ENCODE data around the gene KCNA1. TPM values are rescaled to one million over a fixed set of nuclear protein-coding genes. Genes with fewer than 3 reads are reported as not detected.
A peak's percentile ranks its signal among the peaks of the same experiment; 100 is the strongest.

The KCNA1 gene
- total and polyA plus RNA-seq, 2 experiments from 2014 or later, result 0.18 TPM; not detected in 1

- Histone ChIP-seq H3K9me3 (ENCODE audit: low read depth) (no peaks in the 10 kb centered on the region), H3K27ac (peak overlapping the region; percentile 45), H3K4me1 (ENCODE audit: low read depth) (peaks cover 31% of the 10 kb centered on the region), H3K36me3 (no peaks in the 10 kb centered on the region), H3K27me3 (no peaks in the 10 kb centered on the region), H3K4me3 (no peak overlapping the region)
- no peak for DNase-seq (ENCODE audit: low read depth in 1 of 2, low spot score in 1 of 2)
- no peak for TF ChIP-seq CTCF (IDR thresholded peaks at IDR 0.05; ENCODE audit: low read depth, low read length)
These were observed 50.3 kb downstream of the KCNA1 start for GRCh38 chr12:4960030-4960429.

- no peaks in the 10 kb centered on the region for H3K9me3 ChIP-seq (ENCODE audit: low read depth)
- no peak overlapping the region for H3K4me3 ChIP-seq
- peak in 1 of 2 donors; percentile 51 for DNase-seq (ENCODE audit: low read depth in 1 of 2, low spot score in 1 of 2)
- no peaks in the 10 kb centered on the region for H3K27me3 ChIP-seq
- peaks cover 31% of the 10 kb centered on the region for H3K4me1 ChIP-seq (ENCODE audit: low read depth)
- TF ChIP-seq CTCF (IDR thresholded peaks at IDR 0.05; ENCODE audit: low read depth, low read length), result no peak
- no peaks in the 10 kb centered on the region for H3K36me3 ChIP-seq
- peak overlapping the region; percentile 45 for H3K27ac ChIP-seq
These were observed 50.8 kb downstream of the KCNA1 start for GRCh38 chr12:4960547-4960946.

GRCh38 chr12:4961311-4961710 is 51.6 kb downstream of the KCNA1 start:
- Histone ChIP-seq H3K27me3 (no peaks in the 10 kb centered on the region), H3K9me3 (ENCODE audit: low read depth) (no peaks in the 10 kb centered on the region)
- TF ChIP-seq CTCF (IDR thresholded peaks at IDR 0.05; ENCODE audit: low read depth, low read length), result no peak

GRCh38 chr12:4962539-4963486 is 53.1 kb downstream of the KCNA1 start:
- no peaks in the 10 kb centered on the region for H3K9me3 ChIP-seq (ENCODE audit: low read depth)
- peaks cover under 1% of the 10 kb centered on the region for H3K27me3 ChIP-seq
- peak; percentile 8 to 27 for DNase-seq (ENCODE audit: low read depth in 1 of 2, low spot score in 1 of 2)
- TF ChIP-seq CTCF (IDR thresholded peaks at IDR 0.05; ENCODE audit: low read depth, low read length), result no peak
- no peak overlapping the region for H3K27ac ChIP-seq
- peaks cover 31% of the 10 kb centered on the region for H3K4me1 ChIP-seq (ENCODE audit: low read depth)
- H3K36me3 ChIP-seq, result no peaks in the 10 kb centered on the region
- H3K4me3 ChIP-seq, result no peak overlapping the region

More at GRCh38 chr12:4961311-4961710, 51.6 kb downstream of the KCNA1 start:
- H3K27ac ChIP-seq, result no peak overlapping the region
- peaks cover 31% of the 10 kb centered on the region for H3K4me1 ChIP-seq (ENCODE audit: low read depth)
- no peak for DNase-seq (ENCODE audit: low read depth in 1 of 2, low spot score in 1 of 2)
- H3K4me3 ChIP-seq, result no peak overlapping the region
- no peaks in the 10 kb centered on the region for H3K36me3 ChIP-seq

Other genes starting within 250 kb of the KCNA1 start
- gene GALNT8, start 189.5 kb upstream of the KCNA1 start, total RNA-seq, result 2.7 and 8.1 TPM in 2 replicates
- 4.2 and 5.5 TPM in 2 replicates for gene GALNT8, start 189.5 kb upstream of the KCNA1 start, polyA plus RNA-seq
- gene KCNA5, start 134.0 kb downstream of the KCNA1 start, total RNA-seq, result 5.1 TPM in 2 replicates
- gene KCNA5, start 134.0 kb downstream of the KCNA1 start, polyA plus RNA-seq, result 1.4 and 5.4 TPM in 2 replicates

All from cardiac muscle cell (in vitro differentiated cells and primary cell).